Ascending aorta (tissue), 2 donors: ENCODE results near the gene SIN3A. TPM values are rescaled to one million over a fixed set of nuclear protein-coding genes. Genes with fewer than 3 reads are reported as not detected.
"Not testable (repeated sequence)": the region's sequence is repeated elsewhere in the genome, so short reads cannot be mapped to it uniquely, and the experiment has no call there.

Experiments
- DNase-seq, 2 donors: peaks; one replicate each; pipeline ENCODE4 v3.0.0-alpha.2; 2019; ENCODE audit warnings: low spot score in 2 of 2
- H3K27ac ChIP-seq, 2 donors: fragments of 200-600 bp; sonication (generic); one replicate each; pipeline ENCODE4 v1.5.1; 2016 to 2017; ENCODE audit warnings: mild to moderate bottlenecking in 1 of 2
- H3K27me3 ChIP-seq: fragments of 200-600 bp; sonication (generic); one replicate; pipeline ENCODE4 v1.5.1; 2017
- H3K36me3 ChIP-seq, 2 donors: fragments of 200-600 bp; sonication (generic); one replicate each; pipeline ENCODE4 v1.5.1; 2016
- H3K4me1 ChIP-seq, 2 donors: fragments of 200-600 bp; sonication (generic); one replicate each; pipeline ENCODE4 v1.5.1; 2016 to 2017; ENCODE audit warnings: mild to moderate bottlenecking in 1 of 2
- H3K4me3 ChIP-seq, 2 donors: fragments of 200-600 bp; sonication (generic); one replicate each; pipeline ENCODE4 v1.5.1; 2016 to 2017; ENCODE audit warnings: mild to moderate bottlenecking in 1 of 2
- H3K9me3 ChIP-seq, 2 donors: fragments of 200-600 bp; sonication (generic); one replicate each; pipeline ENCODE4 v1.5.1; 2016
- CTCF ChIP-seq, 3 experiments: fragments of 200-600 bp in 2 of 3; fragments of 450-650 bp in 1 of 3; sonication (generic) in 2 of 3; IDR thresholded peaks; one replicate each; pipeline ENCODE4 v1.5.1; 2016 to 2019; ENCODE audit warnings: antibody characterized with exemption in 3 of 3, mild to moderate bottlenecking in 1 of 3, moderate library complexity in 1 of 3
- intact Hi-C: fragments of 100-400 bp; cut with DNase I; formaldehyde crosslinking; loops from one replicate; pipeline ENCODE4 v1.15.1; 2023
- total RNA-seq: library from RNA; depleted of rRNA; stranded (reverse); fragments of >200 nt; gene quantifications from one replicate; pipeline ENCODE4 v1.1.0, GENCODE V29; 2016

The SIN3A gene
- total RNA-seq, 1 donor from 2014 or later: 41.0 TPM

- no peaks in the 10 kb centered on the region for H3K36me3 ChIP-seq
- no peaks in the 10 kb centered on the region for H3K27me3 ChIP-seq
- intact Hi-C loops: loop anchor here (1.0 kb wide), 1 partner anchor 20 kb away; the partner anchor contains the start of gene MAN2C1
- no peak for TF ChIP-seq CTCF (IDR thresholded peaks at IDR 0.05)
- H3K27ac ChIP-seq: peak overlapping the region; percentile 42 to 62
- H3K4me3 ChIP-seq: peak overlapping the region; percentile 90 to 94
- DNase-seq: no peak
- peaks cover 6 to 11% of the 10 kb centered on the region in 2 donors for H3K4me1 ChIP-seq
- H3K9me3 ChIP-seq: no peaks in the 10 kb centered on the region
Observed at GRCh38 chr15:75348034-75348561, 103.4 kb downstream of the SIN3A start.

- H3K27ac ChIP-seq: peak overlapping the region; percentile 42 to 62
- intact Hi-C loops: loop anchor here (1.0 kb wide), 1 partner anchor 21 kb away; the partner anchor contains the start of gene MAN2C1
Observed at GRCh38 chr15:75347222-75348033, 104.1 kb downstream of the SIN3A start.

GRCh38 chr15:75346796-75347221 is 104.7 kb downstream of the SIN3A start, which contains the start of gene NEIL1:
Gene NEIL1, plus strand, starts transcription at chr15:75347039. Its CDS starts 1,867 bp downstream, at chr15:75348906.
- Histone ChIP-seq H3K27ac (peak within 1 kb of the TSS; percentile 42 to 62), H3K4me1 (peaks cover 6 to 11% of the 10 kb centered on the region in 2 donors), H3K36me3 (no peaks in the 10 kb centered on the region), H3K27me3 (no peaks in the 10 kb centered on the region), H3K9me3 (no peaks in the 10 kb centered on the region), H3K4me3 (peak within 1 kb of the TSS; percentile 90 to 94)
- no peak for TF ChIP-seq CTCF (IDR thresholded peaks at IDR 0.05)
- intact Hi-C loops: no loop called here
- no peak for DNase-seq

More at GRCh38 chr15:75347222-75348033, 104.1 kb downstream of the SIN3A start:
- TF ChIP-seq CTCF (IDR thresholded peaks at IDR 0.05): no peak
- H3K4me3 ChIP-seq: peak overlapping the region; percentile 90 to 94
- peak in 1 of 2 donors; percentile 74 for DNase-seq
- no peaks in the 10 kb centered on the region for H3K9me3 ChIP-seq
- no peaks in the 10 kb centered on the region for H3K36me3 ChIP-seq
- peaks cover 6 to 11% of the 10 kb centered on the region in 2 donors for H3K4me1 ChIP-seq
- no peaks in the 10 kb centered on the region for H3K27me3 ChIP-seq

GRCh38 chr15:75343953-75344352 is 107.5 kb downstream of the SIN3A start:
- intact Hi-C loops, H3K9me3 ChIP-seq, H3K4me1 ChIP-seq, H3K27me3 ChIP-seq, H3K27ac ChIP-seq, DNase-seq, H3K36me3 ChIP-seq, H3K4me3 ChIP-seq: not testable (repeated sequence)

GRCh38 chr15:75342221-75342620 is 109.3 kb downstream of the SIN3A start:
- DNase-seq: no peak
- Histone ChIP-seq H3K27me3 (no peaks in the 10 kb centered on the region), H3K36me3 (peaks cover 5 to 11% of the 10 kb centered on the region in 2 donors), H3K9me3 (no peaks in the 10 kb centered on the region), H3K4me1 (peaks cover 0 to 3% of the 10 kb centered on the region in 2 donors), H3K27ac (no peak overlapping the region), H3K4me3 (no peak overlapping the region)
- intact Hi-C loops: no loop called here
- TF ChIP-seq CTCF (IDR thresholded peaks at IDR 0.05): no peak
